Measurements from ENCODE around the gene LANCL1. TPM values are rescaled to one million over a fixed set of nuclear protein-coding genes. Genes with fewer than 3 reads are reported as not detected.

The LANCL1 gene
- total RNA-seq (2014; rRNA removed; shearing (Covaris generic)) = 49.2 and 63.7 TPM in 2 replicates

- DNase-seq (ENCODE audit: low spot score) = peak; percentile 98
- in situ Hi-C loops (cut with HindIII; ENCODE audit: low sequenced_read_pairs) = no loop called here
Observed at GRCh38 chr2:210476194-210477128, at the start of gene LANCL1. Gene LANCL1, minus strand, starts transcription at chr2:210476759. Its CDS starts 363 bp downstream, at chr2:210476396.

- DNase-seq (ENCODE audit: low spot score) = no peak
- in situ Hi-C loops (cut with HindIII; ENCODE audit: low sequenced_read_pairs) = no loop called here
Observed at GRCh38 chr2:210524533-210524932, 48.0 kb upstream of the LANCL1 start.

GRCh38 chr2:210523650-210524289 is 47.2 kb upstream of the LANCL1 start:
- in situ Hi-C loops (cut with HindIII; ENCODE audit: low sequenced_read_pairs) = no loop called here
- DNase-seq (ENCODE audit: low spot score) = no peak

GRCh38 chr2:210522399-210522798 is 45.8 kb upstream of the LANCL1 start:
- in situ Hi-C loops (cut with HindIII; ENCODE audit: low sequenced_read_pairs) = no loop called here
- no peak for DNase-seq (ENCODE audit: low spot score)

GRCh38 chr2:210519594-210519993 is 43.0 kb upstream of the LANCL1 start:
- in situ Hi-C loops (cut with HindIII; ENCODE audit: low sequenced_read_pairs) = no loop called here
- no peak for DNase-seq (ENCODE audit: low spot score)

GRCh38 chr2:210517264-210517663 is 40.7 kb upstream of the LANCL1 start:
- DNase-seq (ENCODE audit: low spot score) = no peak
- in situ Hi-C loops (cut with HindIII; ENCODE audit: low sequenced_read_pairs) = no loop called here

GRCh38 chr2:210515911-210516310 is 39.4 kb upstream of the LANCL1 start:
- DNase-seq (ENCODE audit: low spot score) = no peak
- in situ Hi-C loops (cut with HindIII; ENCODE audit: low sequenced_read_pairs) = no loop called here

- peak; percentile 22 for DNase-seq (ENCODE audit: low spot score)
- in situ Hi-C loops (cut with HindIII; ENCODE audit: low sequenced_read_pairs) = no loop called here
Observed at GRCh38 chr2:210503725-210504191, 27.2 kb upstream of the LANCL1 start.

GRCh38 chr2:210503001-210503623 is 26.6 kb upstream of the LANCL1 start:
- peak; percentile 74 for DNase-seq (ENCODE audit: low spot score)
- in situ Hi-C loops (cut with HindIII; ENCODE audit: low sequenced_read_pairs) = no loop called here

GRCh38 chr2:210496512-210496911 is 20.0 kb upstream of the LANCL1 start:
- in situ Hi-C loops (cut with HindIII; ENCODE audit: low sequenced_read_pairs) = no loop called here
- no peak for DNase-seq (ENCODE audit: low spot score)

- no peak for DNase-seq (ENCODE audit: low spot score)
- in situ Hi-C loops (cut with HindIII; ENCODE audit: low sequenced_read_pairs) = no loop called here
Observed at GRCh38 chr2:210493528-210493927, 17.0 kb upstream of the LANCL1 start.

- no peak for DNase-seq (ENCODE audit: low spot score)
- in situ Hi-C loops (cut with HindIII; ENCODE audit: low sequenced_read_pairs) = no loop called here
Observed at GRCh38 chr2:210481601-210482175, 5.1 kb upstream of the LANCL1 start.

GRCh38 chr2:210480764-210481163 is 4.2 kb upstream of the LANCL1 start:
- DNase-seq (ENCODE audit: low spot score) = no peak
- in situ Hi-C loops (cut with HindIII; ENCODE audit: low sequenced_read_pairs) = no loop called here

- DNase-seq (ENCODE audit: low spot score) = no peak
- in situ Hi-C loops (cut with HindIII; ENCODE audit: low sequenced_read_pairs) = no loop called here
Observed at GRCh38 chr2:210480079-210480478, 3.5 kb upstream of the LANCL1 start.

- in situ Hi-C loops (cut with HindIII; ENCODE audit: low sequenced_read_pairs) = no loop called here
- no peak for DNase-seq (ENCODE audit: low spot score)
Observed at GRCh38 chr2:210478661-210479060, 2.1 kb upstream of the LANCL1 start.

- in situ Hi-C loops (cut with HindIII; ENCODE audit: low sequenced_read_pairs) = no loop called here
Observed at GRCh38 chr2:210477496-210477895, 937 bp upstream of the LANCL1 start.

GRCh38 chr2:210475706-210476105 is 853 bp downstream of the LANCL1 start:
- DNase-seq (ENCODE audit: low spot score) = peak; percentile 51
- in situ Hi-C loops (cut with HindIII; ENCODE audit: low sequenced_read_pairs) = no loop called here

More at GRCh38 chr2:210477496-210477895, 937 bp upstream of the LANCL1 start:
- peak; percentile 63 for DNase-seq (ENCODE audit: low spot score)

GRCh38 chr2:210474776-210475175 is 1.8 kb downstream of the LANCL1 start:
- peak; percentile 30 for DNase-seq (ENCODE audit: low spot score)
- in situ Hi-C loops (cut with HindIII; ENCODE audit: low sequenced_read_pairs) = no loop called here

GRCh38 chr2:210461401-210461800 is 15.2 kb downstream of the LANCL1 start:
- in situ Hi-C loops (cut with HindIII; ENCODE audit: low sequenced_read_pairs) = no loop called here
- DNase-seq (ENCODE audit: low spot score) = no peak

All from G401 (cell line).